ACC112 (cell line): Measurements from ENCODE around the gene STON2.
A peak's percentile ranks its signal among the peaks of the same experiment; 100 is the strongest.
"Not testable (repeated sequence)": the region's sequence is repeated elsewhere in the genome, so short reads cannot be mapped to it uniquely, and the experiment has no call there.

Experiments
- H2AFZ ChIP-seq: fragments of 200-600 bp; sonication (generic); one replicate; pipeline ENCODE4 v1.6.0; 2017; ENCODE audit warnings: antibody characterized with exemption, low read length; ENCODE audit not compliant: unreplicated experiment
- H3K27ac ChIP-seq: fragments of 200-600 bp; sonication (generic); 2 replicates; pipeline ENCODE4 v1.5.1; 2014; ENCODE audit warnings: low read depth, mild to moderate bottlenecking, antibody characterized with exemption, low read length, moderate library complexity
- H3K27me3 ChIP-seq: fragments of 200-600 bp; sonication (generic); 2 replicates; pipeline ENCODE4 v1.6.1; 2014; ENCODE audit warnings: mild to moderate bottlenecking, antibody characterized with exemption, low read length, moderate library complexity, mixed read lengths; ENCODE audit not compliant: insufficient read depth
- H3K36me3 ChIP-seq: fragments of 200-600 bp; sonication (generic); 2 replicates; pipeline ENCODE4 v1.6.1; 2016; ENCODE audit warnings: mild to moderate bottlenecking, antibody characterized with exemption, low read length, moderate library complexity, mixed read lengths; ENCODE audit not compliant: insufficient read depth
- H3K4me1 ChIP-seq: fragments of 200-600 bp; sonication (generic); one replicate; pipeline ENCODE4 v1.6.1; 2016; ENCODE audit warnings: low read length, mixed read lengths; ENCODE audit not compliant: insufficient read depth, unreplicated experiment, control insufficient read depth
- H3K4me3 ChIP-seq: fragments of 200-600 bp; sonication (generic); 2 replicates; pipeline ENCODE4 v1.5.1; 2014; ENCODE audit warnings: mild to moderate bottlenecking, low read depth, low read length
- H3K79me2 ChIP-seq: fragments of 200-600 bp; sonication (generic); one replicate; pipeline ENCODE4 v1.6.0; 2016; ENCODE audit warnings: low read length; ENCODE audit not compliant: control insufficient read depth, unreplicated experiment, insufficient read depth

STON2 gene

DNA sequence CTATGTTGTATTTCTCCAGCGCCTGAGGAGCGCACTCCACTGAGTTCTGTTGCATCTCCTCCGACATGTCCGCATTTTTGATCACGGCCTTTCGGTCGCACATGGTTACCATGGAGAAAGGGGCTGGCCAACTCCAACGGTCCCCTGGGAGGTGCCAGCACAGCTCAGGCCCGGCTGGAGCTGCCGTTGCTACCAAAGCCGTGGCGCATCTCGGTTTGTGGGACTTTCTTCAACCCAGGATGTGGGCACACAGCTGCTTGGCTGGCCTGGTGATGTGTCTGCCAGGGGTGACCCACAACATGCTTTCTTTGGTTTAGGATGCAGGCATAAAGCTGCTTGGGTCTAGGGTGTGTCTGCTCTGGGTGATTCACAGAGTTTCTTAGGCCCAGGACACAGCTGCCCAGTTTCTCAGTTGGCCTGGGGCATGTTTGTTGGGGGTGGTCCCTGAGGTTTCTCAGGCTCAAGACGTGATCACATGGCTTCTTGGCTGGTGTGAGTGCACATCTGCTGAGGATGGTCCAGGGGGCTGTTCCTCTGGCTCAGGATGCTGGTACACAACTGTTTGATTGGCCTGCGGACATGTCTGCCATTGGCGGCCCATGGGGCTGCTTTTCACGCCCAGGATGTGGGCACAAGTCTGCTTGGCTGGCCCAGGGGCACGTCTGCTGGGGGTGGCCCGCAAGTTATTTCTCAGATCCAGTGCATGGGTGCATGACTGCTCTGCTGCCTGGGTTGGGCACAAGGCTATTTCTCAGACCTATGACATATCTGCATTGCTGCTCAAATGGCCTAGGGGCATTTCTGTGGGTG is 153.5 kb downstream of the STON2 start:
- Histone ChIP-seq H3K79me2 (no peaks in the 10 kb centered on the region), H3K4me1 (no peaks in the 10 kb centered on the region), H3K27me3 (no peaks in the 10 kb centered on the region), H2AFZ (no peak overlapping the region), H3K27ac (no peak overlapping the region), H3K36me3 (no peaks in the 10 kb centered on the region), H3K4me3 (no peak overlapping the region)

GRCh38 chr14:81245771-81246170 is 154.4 kb downstream of the STON2 start:
- no peaks in the 10 kb centered on the region for H3K36me3 ChIP-seq
- H2AFZ ChIP-seq: no peak overlapping the region
- no peak overlapping the region for H3K27ac ChIP-seq
- no peak overlapping the region for H3K4me3 ChIP-seq
- no peaks in the 10 kb centered on the region for H3K79me2 ChIP-seq
- H3K27me3 ChIP-seq: no peaks in the 10 kb centered on the region
- H3K4me1 ChIP-seq: no peaks in the 10 kb centered on the region

- H3K4me1 ChIP-seq, H3K79me2 ChIP-seq, H3K4me3 ChIP-seq, H3K36me3 ChIP-seq, H2AFZ ChIP-seq, H3K27ac ChIP-seq, H3K27me3 ChIP-seq: not testable (repeated sequence)
Observed at GRCh38 chr14:81244431-81244830, 155.7 kb downstream of the STON2 start.

- Histone ChIP-seq H3K27ac (no peak overlapping the region), H3K36me3 (no peaks in the 10 kb centered on the region), H3K4me3 (no peak overlapping the region), H3K79me2 (no peaks in the 10 kb centered on the region), H3K27me3 (peaks cover 4% of the 10 kb centered on the region), H3K4me1 (no peaks in the 10 kb centered on the region), H2AFZ (no peak overlapping the region)
Observed at GRCh38 chr14:81243499-81243898, 156.6 kb downstream of the STON2 start.

DNA sequence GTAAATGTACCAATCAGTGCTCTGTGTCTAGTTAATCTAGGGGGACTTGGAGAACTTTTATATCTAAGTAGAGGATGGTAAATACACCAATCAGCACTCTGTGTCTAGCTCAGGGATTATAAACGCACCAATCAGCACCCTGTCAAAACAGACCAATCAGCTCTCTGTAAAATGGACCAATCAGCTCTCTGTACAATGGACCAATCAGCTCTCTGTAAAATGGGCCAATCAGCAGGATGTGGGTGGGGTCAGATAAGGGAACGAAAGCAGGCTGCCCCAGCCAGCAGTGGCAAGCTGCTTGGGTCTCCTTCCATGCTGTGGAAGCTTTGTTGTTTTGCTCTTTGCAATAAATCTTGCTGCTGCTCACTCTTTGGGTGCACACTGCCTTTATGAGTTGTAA is 163.3 kb downstream of the STON2 start:
- not testable (repeated sequence) for H3K27ac ChIP-seq, H3K4me3 ChIP-seq, H3K79me2 ChIP-seq, H3K4me1 ChIP-seq, H3K27me3 ChIP-seq, H3K36me3 ChIP-seq, H2AFZ ChIP-seq

GRCh38 chr14:81236138-81236537 is 164.0 kb downstream of the STON2 start:
- Histone ChIP-seq H3K4me1 (peaks cover 8% of the 10 kb centered on the region), H3K4me3 (no peak overlapping the region), H2AFZ (no peak overlapping the region), H3K27ac (no peak overlapping the region), H3K79me2 (no peaks in the 10 kb centered on the region), H3K36me3 (no peaks in the 10 kb centered on the region), H3K27me3 (peaks cover 8% of the 10 kb centered on the region)

DNA sequence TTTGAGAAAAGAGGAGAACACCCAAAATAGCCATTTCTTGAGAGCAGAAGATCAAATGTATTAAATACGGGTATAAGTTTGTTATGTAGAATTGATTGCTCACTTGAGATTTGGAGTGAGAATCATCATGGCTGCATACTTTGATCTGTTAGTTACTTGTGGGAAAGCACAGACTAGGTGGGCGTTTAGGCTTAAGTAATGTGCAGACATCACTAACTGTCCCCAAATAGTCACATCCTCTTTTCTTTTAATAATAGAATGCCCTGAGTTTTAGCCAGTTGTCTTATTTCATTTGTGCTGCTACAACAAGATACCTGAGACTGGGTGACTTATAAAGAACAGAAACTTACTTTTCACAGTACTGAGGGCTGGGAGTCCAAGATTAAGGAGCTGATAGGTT is 165.0 kb downstream of the STON2 start:
- Histone ChIP-seq H3K79me2 (no peaks in the 10 kb centered on the region), H3K4me3 (no peak overlapping the region), H3K4me1 (peaks cover 8% of the 10 kb centered on the region), H3K27me3 (peaks cover 3% of the 10 kb centered on the region), H3K36me3 (no peaks in the 10 kb centered on the region), H3K27ac (no peak overlapping the region), H2AFZ (peak overlapping the region; percentile 38)

DNA sequence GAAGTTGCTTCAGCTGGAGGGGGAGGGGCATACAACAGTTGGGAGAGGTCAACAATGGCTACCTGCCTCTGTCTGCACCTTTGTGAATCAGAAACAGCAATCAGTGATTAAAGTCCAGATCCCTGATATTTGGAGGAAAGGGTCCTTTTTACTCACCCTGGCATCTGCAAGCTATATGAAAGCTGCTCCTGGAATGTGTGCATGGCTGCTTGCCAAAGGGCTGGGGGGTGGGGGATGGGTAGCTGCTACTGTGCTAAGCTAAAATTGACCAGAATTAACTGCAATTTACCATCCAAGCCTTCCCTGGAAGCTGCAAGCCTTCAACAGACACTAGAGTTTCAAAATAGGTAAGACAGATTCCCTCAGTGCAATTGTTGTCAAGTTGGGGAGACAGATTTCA is 165.8 kb downstream of the STON2 start:
- Histone ChIP-seq H3K4me1 (peaks cover 8% of the 10 kb centered on the region), H3K27me3 (peaks cover 3% of the 10 kb centered on the region; the same call in 1 of the 2 replicates), H3K27ac (no peak overlapping the region), H3K79me2 (no peaks in the 10 kb centered on the region), H3K4me3 (no peak overlapping the region), H3K36me3 (no peaks in the 10 kb centered on the region), H2AFZ (no peak overlapping the region)

DNA sequence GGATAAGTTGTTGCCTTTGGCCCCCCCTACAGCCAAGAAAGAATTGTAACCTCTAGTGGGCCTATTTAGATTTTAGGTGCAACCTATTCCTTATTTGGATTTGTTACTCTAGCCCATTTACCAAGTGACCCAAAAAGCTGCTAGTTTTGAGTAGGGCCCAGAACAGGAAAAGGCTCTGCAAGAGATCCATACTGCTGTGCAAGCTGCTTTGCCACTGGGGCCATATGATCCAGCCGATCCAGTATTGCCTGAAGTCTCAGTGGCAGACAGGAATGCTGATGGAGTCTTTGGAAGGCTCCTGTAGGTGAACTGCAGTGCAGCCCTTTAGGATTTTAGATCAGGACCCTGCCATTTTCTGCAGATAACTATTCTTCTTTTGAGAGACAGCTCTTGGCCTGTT is 166.5 kb downstream of the STON2 start:
- H3K27ac ChIP-seq: no peak overlapping the region
- no peak overlapping the region for H3K4me3 ChIP-seq
- H3K79me2 ChIP-seq: no peaks in the 10 kb centered on the region
- H3K27me3 ChIP-seq: peaks cover 3% of the 10 kb centered on the region; the same call in 1 of the 2 replicates
- no peaks in the 10 kb centered on the region for H3K36me3 ChIP-seq
- peaks cover 8% of the 10 kb centered on the region for H3K4me1 ChIP-seq
- H2AFZ ChIP-seq: no peak overlapping the region

GRCh38 chr14:81231540-81231939 is 168.6 kb downstream of the STON2 start:
- H3K4me1 ChIP-seq: peaks cover 8% of the 10 kb centered on the region

DNA sequence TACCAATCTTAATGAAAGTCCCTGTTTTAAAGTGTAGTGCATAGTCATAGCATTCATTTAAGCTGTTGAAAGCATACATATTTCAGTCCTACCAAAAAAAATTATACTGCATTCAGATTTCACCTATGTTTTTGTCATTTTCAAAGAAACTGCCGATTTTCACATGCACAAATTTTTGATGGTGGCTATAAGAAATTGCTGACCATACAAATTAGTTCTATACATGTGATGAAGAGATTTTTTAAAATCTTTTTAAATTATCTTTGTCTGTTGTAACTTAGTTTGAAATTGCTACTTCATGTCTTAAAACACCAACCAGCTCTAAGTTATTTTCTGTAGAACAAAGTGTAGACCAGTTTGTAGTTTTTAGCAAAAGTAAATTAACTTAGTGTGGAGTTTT is 175.9 kb downstream of the STON2 start:
- Histone ChIP-seq H3K27me3 (no peaks in the 10 kb centered on the region), H3K4me1 (peaks cover 7% of the 10 kb centered on the region), H3K79me2 (peaks cover 9% of the 10 kb centered on the region), H3K36me3 (no peaks in the 10 kb centered on the region), H3K27ac (no peak overlapping the region), H2AFZ (no peak overlapping the region), H3K4me3 (no peak overlapping the region)

More at GRCh38 chr14:81231540-81231939, 168.6 kb downstream of the STON2 start:
- Histone ChIP-seq H3K27me3 (peaks cover 3% of the 10 kb centered on the region; the same call in 1 of the 2 replicates), H2AFZ (no peak overlapping the region), H3K79me2 (no peaks in the 10 kb centered on the region), H3K36me3 (no peaks in the 10 kb centered on the region), H3K27ac (no peak overlapping the region), H3K4me3 (no peak overlapping the region)
